ENCODE data around the gene GYS2.

GYS2 gene

DNA sequence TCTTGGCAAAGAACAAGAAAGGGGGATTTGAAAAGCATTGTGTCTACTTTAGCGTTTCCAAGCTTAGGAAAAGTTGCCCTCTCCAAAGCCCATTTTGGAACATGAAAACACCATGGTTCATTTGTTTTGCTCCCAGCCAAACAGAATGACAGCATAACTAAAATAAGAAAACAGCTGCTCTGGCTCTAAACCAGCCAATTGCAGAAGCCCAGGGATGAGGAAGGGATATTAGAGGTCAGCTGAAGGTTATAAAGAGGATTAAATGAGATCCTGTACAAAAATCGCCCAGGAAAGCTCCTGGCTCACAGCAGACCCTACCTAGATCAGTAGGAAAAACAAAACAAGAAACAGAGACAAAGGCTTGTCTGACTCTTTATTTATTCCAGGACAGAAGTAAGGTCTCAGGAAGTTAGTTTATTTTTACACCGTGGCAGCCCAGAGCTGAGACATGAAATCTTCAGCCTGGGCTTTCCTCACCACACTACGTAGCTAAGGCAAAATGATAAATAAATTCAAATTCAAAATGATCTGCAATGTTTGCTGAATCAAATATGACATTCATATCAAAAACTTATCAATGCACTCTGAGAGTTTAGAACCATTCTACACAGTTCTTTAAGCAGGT lies 52.7 kb downstream of the GYS2 start:
- DNase-seq = no peak

DNA sequence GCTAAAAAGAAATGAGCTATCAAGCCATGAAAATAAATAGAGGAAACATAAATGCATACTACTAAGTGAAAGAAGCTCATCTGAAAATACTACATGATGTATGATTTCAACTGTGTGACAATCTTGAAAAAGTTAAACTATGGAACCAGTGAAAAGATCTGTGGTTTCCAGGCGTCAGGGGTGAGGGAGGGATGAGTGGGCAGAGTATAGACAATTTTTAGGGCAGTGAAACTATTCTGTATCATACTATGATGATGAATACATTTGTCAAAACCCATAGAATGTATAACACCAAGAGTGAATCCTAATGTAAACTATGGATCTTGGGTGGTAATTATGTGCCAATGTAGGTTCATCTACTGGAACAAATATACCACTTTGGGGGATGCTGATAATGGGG lies 57.2 kb downstream of the GYS2 start:
- no peak for DNase-seq

DNA sequence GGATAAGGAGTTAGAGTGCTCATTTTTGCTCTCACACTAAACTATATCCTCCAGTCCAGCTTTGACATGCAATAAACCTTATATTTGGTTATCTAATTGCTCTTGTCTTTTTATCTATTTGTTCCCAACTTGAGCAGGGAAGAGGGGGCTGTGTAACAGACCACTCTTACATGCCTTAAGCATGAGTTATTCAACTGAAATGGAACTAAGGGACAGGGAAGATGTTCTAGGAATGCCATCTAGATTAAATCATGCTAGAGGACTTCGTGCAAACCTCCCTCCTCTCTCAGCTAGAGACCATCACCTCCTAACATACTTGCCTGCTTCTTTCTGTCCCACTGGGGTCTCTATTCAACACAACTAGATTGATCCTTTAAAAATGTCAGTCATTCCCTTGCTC lies 57.9 kb downstream of the GYS2 start:
- no peak for DNase-seq

DNA sequence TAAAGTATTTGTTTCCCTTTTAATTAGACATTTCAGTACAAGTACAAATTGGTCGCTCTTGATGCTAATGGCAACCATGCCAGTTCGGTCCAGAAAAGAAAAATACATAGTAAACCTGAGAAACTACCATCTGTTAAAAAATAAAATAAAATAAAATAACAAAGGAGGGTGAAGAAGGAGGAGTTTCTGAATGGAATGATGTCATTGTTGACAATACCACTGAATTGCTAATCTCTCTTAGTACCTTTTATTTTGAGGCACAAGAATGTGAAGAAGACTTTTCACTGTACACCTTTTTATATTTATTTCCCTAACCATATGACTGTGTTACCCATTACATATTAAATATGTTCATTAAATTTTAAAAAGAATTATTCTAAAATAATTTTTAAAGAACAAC lies 59.1 kb downstream of the GYS2 start:
- no peak for DNase-seq

DNA sequence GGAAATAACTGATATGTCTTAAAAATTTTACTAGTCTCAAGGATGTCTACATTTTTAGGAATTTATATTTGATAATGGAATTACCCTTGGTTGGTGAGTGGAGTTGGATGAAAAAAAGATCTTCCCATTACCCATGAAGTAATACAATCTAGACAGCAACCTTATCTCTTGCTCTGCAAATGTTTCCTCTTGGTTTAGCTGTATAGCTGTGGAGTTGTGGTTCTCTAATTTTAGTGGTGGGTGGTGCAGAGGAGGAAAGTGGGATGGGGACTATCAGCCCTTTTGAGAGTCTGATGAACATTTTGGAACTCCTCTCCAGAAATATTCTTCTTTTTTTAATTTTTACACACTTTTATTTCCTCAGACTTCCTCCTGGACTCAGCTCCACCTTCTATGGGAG lies 61.5 kb downstream of the GYS2 start:
- DNase-seq = no peak

DNA sequence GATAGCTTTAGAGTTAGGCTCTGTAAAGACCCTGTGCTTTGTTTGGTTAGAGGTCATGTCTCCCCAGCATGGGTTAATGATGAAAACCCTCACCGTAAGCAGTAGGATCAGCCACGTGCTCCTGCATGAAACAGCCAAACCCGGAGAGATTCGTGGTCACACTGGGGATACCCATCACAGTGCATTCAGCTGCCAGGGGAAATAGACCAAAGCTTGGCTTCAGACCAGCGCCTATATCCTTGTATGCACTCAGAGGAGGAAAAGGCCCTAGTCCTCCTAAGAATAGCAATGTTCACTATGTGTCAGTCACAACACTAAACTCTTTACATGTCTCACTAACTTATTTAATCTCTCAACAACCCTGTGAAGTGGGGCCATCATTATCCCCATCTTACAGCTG lies 62.2 kb downstream of the GYS2 start:
- DNase-seq = no peak

DNA sequence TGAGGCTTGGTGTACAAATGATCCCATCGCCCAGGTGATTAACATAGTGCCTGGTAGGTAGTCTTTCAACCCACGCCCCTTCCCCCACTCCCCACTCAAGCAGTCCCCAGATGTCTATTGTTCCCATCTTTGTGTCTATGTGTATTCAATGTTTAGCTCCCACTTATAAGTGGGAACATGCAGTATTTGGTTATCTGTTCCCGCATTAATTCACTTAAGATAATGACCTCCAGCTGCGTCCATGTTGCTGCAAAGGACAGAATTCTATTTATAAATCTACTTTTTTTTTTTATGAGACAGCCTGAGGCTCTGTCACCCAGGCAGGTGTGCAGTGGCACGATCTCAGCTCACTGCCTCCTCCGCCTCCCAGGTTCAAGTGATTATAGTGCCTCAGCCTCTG lies 62.9 kb downstream of the GYS2 start:
- DNase-seq = no peak

DNA sequence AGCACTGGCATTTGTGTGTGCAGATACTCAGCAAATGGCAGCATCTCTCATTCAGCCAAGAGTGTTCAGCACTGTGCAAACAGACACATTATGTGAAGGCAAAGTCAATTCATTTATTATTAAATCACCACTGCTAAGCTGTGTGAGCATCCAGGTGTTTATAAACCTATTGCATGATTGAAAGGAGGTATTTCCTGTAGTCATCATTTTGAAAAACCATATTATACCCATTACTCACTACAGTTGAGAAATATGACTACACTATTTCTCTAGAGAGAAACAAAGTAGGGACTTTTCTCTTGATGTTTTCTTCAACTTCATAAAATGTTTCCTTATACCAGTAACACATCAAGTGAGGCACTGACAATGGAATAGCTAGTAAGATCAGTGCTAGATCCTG lies 64.8 kb downstream of the GYS2 start:
- no peak for DNase-seq

DNA sequence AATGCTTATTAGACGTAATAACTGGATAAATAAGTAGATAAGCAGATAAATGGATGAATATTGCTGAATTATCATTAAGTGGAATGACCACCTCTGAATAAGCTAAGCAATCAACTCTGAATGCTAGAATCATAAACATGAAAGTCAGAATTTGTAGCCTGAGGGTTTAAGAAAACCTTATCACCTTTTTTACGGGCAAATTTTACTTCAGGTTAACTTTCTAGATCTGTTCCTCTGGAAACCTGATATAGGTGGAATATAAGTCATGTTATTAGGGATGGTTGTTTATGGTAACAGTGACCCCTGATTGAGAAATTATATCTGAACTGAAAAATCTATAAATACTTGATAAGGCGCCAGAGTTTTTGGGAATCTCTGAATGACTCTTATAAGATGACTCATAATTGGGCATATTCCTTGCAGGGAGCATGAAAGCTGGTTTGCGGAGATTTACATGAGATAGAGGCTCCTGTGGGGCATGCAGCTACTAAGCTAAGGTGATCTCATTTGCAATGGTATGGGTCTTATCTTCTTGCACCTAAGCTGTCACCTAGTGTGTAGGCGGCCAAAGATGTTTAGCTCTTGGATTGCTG lies 66.5 kb downstream of the GYS2 start:
- DNase-seq = no peak

DNA sequence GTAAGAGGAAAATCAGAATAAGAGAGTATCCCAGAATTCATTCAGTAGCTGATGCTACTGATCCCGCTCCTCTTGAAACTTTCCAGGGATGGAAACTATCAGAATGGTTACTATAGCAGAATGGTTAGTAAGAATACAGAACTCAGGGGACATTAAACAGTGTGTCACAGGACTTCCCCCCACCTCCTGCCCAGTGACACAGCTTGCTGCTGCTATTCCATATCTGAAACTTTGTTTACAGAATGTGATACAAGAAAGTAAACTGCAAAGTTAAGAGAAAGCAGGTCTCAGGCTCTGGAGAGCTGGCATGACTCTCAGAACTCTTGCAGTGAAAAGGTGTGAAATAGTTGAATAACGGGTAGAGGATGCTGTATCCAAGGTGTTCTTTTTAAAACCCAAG lies 75.2 kb downstream of the GYS2 start:
- no peak for DNase-seq

DNA sequence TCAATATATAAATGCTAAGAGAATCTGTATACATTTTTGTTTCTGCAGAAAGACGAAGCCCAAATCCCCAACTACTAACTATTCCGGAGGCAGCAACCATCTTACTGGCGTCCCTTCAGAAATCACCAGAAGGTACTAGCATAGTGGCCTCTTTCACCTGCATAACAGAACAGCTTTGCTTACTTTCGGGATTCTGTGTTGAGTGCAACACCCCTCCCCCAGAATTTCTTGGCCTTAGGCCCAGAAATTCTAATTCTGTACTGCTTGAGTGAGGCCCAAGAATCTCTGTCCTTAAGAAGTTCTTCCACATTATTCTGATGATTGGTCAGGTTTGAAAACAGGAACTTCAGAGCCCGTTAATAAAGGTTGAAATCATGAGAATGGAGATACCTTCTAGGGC lies 75.7 kb downstream of the GYS2 start:
- no peak for DNase-seq

DNA sequence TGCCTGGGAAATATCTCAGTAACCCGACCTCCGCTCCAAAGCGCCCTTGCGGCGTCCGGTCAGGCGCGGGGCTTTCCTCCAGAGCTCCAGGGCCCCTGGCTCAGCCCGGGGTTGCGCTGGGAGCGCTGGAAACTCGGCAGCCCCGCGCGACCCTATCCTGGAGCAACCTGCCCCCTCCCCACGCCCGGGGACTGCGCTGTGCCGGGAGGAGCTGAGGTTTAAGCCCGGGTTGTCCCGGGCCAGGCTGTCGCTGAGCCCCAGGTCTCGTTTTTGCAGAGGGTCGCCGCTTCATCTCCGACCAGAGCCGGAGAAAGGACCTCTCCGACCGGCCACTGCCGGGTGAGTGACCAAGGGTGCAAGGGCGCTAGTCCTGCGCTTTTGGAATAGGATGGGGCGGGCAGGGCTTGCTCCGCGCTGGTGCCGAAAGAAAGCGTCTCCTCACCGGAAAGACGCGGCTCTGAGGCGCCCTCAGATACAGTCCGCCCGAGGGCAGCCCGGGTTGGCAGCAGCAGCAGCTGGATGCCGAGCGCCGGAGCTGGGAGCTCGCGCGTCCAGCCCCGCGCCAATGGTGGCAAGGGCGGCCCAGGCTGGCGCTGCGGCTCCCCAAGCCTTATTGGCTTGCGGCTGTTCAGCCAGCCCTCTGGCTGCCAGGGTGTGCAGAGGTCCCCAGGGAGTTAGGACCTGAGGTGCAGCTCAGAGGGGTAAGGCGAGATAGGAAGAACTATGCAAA lies 77.0 kb downstream of the GYS2 start:
- DNase-seq = no peak

DNA sequence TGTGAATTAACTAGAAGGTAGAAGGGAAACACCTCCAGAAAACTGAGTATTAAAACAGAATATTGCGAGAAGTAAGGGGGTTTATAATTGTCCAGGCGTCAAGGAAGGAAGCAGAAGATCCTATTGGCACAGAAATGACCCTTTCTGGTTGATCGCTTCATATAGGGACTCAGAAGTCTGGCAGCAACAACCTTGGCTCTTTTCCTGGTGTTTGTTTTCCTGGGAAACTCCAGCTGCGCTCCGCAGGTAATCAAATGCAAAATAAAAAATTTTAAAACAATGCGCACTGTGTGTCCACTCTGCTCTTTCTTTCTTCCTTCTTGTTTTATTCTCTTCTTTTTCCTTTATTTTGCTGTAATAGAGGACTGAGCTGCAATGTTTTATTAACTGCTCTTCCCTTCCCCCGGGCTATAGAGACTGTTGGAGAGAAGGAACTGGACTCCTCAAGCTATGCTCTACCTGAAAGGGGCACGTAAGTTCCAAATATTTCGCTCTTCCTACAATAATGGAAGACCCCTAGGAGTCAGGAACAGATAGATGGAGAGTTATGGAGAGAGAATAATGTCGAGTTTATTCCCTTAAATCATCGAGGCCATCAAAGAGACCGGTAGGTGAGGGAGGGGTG lies 77.8 kb downstream of the GYS2 start:
- DNase-seq = no peak

DNA sequence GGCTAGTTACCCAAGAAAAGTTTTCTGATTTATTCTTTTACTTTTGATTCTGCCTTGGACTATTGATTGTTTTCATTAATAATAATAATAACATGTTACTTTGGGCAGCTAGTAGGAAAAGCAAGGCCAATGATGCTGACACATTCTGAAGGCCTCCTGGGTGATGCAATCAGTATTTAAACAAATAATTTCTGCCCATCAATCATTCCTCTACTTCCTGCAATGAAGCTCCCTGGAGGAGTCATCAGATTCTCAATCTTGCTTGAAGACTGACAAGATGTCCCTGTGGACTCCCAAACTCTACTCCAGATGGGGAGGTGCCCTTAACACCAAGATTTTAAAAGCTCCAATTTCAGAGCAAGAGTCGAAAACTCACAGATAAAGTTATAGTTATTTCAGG lies 78.6 kb downstream of the GYS2 start, which contains the start of gene SPX:
Gene SPX (plus strand): TSS at position 244 of the 400 bp plus-strand sequence. CDS start 177 bp downstream, outside the sequence.
- no peak for DNase-seq

DNA sequence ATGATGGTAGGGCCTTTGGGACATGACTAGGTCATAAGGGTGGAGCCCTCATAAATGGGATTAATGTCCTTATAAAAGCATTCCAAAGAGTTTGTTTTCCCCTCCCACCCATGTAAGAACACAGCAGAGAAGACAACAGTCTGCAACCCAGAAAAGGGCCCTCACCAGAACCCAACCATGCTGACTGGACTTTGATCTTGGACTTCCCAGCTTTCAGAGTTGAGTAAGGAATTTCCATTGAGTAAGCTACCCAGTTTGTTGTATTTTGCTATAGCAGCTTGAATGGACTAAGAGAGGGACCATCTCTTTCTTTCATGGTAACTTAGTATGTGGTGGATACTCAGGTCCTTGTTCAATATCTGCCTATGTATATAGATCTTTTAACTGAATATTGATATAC lies 81.5 kb downstream of the GYS2 start:
- DNase-seq = no peak

DNA sequence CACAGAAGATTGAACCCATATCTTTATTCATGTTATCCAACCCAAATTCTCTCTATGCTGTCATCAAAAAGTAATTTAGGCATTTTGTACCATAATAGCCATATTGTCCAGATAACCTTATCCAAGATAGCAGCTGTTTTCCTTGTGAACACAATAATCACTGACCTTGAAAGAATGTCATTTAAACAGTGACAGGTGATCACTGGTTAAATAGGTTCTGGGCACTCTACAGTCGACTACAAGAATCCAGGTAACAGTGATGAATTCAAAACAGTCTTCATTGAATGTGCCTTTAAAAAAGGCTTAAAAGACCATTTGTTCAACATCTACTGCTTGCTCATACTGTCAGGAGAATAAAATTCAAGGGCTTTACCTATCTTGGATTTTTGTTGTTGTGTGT lies 83.1 kb downstream of the GYS2 start:
- DNase-seq = no peak

DNA sequence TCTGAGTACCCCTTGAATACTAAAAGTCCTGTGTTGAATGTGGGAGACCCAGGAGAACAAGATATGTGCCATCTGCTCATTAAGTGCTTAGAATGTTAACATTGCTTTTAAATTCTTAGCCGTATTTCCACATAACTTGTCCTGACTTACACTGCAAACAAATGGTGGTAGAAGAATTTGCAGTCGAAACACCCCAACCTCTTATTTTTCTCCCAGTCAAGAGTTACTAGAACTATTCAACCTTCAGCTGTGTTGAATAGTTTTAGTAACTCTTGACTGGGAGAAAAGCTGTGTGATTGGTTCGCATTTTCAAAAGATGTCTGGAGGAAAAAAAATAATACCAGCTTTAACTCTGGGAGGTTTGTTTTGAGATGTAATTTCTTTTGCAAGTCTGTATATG lies 86.2 kb downstream of the GYS2 start:
- DNase-seq = no peak

DNA sequence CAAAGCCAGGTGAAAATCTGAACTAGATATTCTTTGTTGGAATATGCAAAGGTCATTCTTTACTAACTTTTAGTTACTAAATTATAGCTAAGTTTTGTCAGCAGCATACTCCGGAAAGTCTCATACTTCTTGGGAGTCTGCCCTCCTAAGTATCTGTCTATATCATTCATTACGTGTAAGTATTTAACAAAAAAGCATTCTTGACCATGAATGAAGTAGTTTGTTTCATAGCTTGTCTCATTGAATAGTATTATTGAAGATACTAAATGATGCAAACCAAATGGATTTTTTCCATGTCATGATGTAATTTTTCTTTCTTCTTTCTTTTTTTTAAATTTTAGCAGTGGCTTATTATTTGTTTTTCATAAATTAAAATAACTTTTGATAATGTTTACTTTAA lies 88.4 kb downstream of the GYS2 start:
- DNase-seq = no peak

DNA sequence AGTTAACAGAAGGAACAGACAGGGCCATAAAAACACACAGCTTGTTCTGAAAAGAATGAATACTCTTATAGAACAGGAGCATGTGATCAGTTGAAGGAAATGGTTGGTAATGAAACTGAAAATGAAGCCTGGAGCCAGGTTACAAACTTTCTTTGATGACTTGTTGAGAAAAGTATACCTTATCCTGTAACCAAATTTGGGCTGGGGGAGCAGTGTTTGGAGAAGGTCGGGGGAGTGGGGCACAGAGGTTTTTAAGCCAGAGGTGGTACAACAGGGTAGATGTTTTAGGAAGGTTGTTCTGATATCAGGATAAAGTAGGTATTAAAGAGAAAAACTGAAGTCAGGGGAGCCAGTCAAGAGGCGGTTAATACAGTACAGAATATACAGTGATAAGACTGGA lies 94.9 kb downstream of the GYS2 start:
- no peak for DNase-seq

DNA sequence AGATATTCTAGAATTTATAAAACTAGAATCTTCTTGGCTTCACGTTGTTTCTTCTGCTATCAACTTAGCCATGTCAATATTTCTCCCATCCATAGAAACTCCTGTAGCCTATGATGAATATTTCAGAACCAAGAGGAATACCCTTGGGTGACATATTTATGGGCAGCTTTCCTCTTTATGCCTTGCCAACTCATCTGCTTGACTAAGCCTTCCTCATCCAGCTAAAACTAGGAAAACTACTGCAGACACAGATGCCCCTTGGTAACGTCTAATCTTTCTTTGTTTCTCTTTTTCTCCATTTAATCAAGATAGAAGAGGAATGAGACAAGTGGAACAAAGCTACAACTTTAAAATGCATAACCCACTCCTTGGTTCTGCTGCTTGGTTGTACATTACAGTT lies 96.8 kb downstream of the GYS2 start:
- DNase-seq = no peak

DNA sequence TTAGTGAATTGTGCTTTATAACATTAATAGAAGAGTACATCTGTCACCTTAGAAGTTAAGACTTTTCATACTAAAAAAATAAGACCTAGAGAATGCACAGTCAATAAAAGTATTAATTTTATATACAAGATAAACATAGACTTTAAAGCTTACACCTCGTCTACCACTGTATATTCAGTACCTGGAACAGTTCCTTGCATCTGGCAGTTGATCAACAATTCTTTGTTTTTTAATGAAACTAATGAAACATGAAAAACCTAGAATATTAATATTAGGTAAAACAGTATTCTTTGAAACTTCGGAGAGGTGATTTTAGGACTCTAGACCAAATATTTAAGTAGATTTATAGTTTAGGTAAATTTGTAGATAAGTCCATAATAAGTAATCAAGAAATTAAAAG lies 98.8 kb downstream of the GYS2 start:
- no peak for DNase-seq

DNA sequence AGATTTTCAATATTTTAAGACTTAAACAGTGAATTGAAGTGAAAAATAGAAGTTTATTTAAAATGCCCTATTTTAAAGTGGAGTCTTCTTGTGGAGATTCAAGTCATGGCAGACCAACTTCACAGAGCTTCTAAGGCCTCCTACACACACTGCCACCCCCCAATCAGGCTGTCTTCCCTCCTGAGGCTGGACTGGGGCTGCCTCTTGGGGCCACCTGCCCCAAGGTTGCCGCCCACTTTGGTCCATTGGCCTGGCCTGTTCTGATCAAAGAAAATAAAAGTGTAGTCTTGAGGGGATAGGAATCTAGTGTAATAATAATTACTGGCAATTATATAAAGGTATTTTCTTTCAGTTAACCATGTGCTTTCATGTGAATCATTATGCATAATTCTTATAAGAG lies 101.8 kb downstream of the GYS2 start:
- DNase-seq = no peak

DNA sequence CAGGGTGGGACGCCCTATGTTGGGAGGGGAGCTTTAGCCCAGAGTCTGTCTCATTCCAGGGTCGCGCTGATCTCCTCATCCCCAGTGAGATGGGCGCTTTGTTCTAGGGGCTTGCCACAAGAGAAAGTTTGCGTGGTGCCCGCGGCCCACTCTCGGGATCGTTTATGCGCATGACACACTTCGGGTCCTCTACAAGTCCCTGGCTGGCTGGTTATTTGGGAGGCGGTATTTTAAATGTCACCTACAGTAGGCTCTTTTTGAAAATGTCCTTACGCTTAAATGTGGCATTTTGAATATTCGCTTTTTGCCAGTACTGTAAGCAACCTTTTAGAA lies 102.5 kb downstream of the GYS2 start:
- no peak for DNase-seq

All from SIG-M5 (cell line).